Stimulated activated CD4-positive, alpha-beta T cell treated with anti-CD3 and anti-CD28 coated beads, Interleukin-4, amount 100 ng/mL, for 48 hours (primary cell): ENCODE data around the gene RAD51B.

Experiments
- DNase-seq, 2 donors: peaks; one replicate each; pipeline ENCODE4 v3.0.0-alpha.2; 2020; ENCODE audit warnings: low read depth in 2 of 2

The RAD51B gene

GRCh38 chr14:68606644-68607043 is 787.1 kb downstream of the RAD51B start:
- no peak for DNase-seq

GRCh38 chr14:68607081-68607866 is 787.7 kb downstream of the RAD51B start:
- DNase-seq: no peak

DNA sequence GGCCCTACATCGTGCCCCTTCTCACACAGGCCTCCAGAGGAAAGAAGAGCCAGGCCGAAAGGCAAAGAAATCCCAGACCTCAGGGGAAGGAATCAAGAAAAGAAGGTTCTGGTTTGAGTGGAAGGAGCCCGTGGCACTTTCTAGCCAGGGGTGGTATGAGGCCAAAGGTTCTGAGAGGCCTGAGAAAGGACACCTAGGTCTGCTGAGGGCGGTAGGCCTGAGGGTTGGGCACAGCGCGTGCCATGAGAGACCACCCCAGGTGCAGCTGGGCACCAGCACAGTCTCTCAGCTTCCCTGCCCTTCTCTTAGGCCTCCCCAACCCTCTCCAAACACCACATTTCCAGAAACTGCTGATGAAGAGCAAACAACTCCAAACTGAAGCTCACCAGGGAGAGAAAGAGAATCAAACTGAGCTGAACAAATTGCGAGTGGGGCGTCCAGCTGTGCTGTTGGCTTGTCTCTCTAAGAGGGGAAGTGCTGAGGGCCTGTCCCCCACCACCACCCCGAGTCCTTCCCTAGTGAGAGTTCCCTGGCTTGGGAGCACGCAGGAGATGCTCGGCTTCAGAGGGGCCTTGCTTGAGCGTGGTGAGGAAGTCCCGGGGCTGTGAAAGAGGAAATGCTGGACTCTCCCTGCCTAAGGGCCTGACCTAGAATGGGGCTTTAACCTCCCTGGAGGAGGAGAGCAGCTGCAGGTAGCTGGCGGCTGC is 788.4 kb downstream of the RAD51B start:
- no peak for DNase-seq

- DNase-seq: no peak
These were observed 789.0 kb downstream of the RAD51B start for GRCh38 chr14:68608574-68608962.

GRCh38 chr14:68609012-68609411 is 789.4 kb downstream of the RAD51B start:
- no peak for DNase-seq

DNA sequence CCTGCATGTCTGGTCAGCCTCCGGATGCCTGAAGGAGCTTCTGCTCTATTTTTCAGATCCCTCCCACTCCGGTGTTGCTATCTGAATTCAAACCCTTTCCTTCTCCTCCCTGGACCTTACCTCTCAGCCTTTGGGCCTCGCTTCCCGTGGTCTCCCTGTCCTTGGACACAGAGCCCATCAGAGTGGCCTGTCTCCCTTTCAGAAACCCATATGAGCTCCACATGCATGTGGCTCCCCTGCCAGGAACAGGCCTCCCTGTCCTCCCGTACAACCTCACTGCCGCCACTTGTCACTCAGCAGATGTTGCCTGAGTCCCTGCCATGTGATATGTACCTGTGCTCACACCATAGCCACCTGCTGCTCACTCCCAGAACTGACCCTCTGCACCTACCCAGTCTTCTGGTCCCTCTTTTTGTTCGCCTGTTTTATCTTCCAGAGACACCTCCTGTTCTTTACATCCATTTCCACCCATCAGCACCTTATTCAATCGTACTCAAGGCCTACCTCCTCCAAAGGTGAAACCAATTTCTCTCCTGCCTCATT is 790.7 kb downstream of the RAD51B start:
- DNase-seq: no peak

GRCh38 chr14:68611599-68611998 is 792.0 kb downstream of the RAD51B start:
- no peak for DNase-seq

GRCh38 chr14:68612049-68612448 is 792.5 kb downstream of the RAD51B start:
- DNase-seq: no peak

DNA sequence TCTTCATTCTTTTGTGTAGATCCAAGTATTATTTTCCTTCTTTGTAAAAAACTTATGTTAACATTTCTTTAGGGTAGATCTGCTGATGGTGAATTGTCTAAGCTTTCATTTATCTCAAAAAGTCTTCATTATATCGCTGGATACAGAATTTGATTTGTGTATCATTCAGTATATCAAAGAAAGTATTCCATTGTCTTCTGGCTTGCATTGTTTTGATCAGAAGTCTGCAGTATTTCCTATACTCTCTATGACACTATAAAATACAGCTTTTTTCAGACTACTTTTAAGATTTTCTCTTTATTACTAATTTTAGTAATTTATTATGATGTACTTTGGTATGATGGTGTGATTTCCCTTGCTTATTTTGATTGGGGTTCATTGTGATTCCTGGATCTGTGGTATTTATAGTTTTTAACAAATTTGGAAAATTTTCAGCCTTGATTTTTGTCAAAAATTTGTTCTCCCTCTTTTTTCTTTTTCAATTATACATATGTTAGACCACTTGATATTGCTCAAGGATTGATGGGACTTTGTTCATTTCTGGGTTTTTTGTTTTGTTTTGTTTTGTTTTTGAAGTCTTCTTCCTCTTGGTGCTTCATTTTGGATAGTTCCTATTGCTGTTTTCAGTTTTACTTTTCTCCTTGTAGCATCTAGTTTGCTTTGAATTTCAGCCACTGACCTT is 796.8 kb downstream of the RAD51B start:
- DNase-seq: no peak

DNA sequence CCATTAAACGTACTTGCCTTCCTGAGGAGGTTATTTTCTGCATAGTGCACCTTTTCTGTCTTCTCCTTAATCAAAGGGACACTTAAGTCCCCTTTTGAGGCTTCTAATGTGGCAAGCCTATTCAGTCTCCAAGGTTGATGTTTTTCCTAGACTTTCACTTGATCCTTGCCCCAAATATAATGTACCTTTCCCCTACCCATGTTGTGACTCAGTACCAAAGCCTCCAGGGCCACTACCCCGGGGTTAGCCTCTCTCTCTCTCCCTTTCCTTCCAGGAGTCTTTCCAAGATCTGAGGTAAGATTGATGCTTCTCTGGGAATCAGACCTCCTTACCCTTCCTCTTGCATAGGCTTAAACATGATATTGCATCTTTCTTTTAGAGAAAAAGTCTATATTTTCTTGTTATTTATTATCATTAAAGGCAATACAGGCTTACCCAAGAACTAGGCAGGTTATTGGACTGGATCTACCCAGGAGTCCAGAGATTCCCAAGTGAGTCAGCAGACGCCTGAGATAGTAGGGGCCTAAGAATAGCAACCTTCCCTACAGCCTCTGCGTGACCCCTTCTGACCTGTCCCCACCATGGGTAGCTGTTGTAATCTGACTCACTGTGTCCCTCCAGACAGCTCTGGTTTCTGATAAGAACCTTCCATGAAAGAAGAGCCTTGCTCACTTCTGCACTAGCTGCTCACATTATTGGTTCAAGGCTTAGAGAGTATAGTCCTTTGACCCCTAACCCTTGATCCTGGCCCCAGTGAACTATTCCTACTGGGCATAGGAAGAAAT is 800.4 kb downstream of the RAD51B start:
- no peak for DNase-seq

GRCh38 chr14:68621400-68622365 is 802.1 kb downstream of the RAD51B start:
- DNase-seq: no peak

DNA sequence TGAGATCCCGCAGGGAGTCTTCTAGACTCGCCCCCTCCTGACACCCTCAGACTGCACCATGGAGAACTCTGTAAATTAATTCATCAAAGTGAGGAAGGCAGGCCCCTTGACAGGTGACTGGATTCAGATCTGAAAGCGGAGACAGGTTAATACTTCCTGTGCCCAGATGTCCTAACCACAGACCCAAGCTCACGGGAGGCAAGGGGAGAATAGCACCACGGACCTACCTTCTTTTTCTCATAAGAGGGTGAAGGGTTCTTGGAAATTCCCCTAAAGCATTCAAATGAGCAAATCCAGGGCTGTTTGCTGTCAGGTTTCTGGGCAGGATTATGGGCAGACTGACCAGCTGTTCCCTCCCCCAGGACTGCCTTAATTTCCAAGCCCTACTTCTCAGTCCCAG is 803.3 kb downstream of the RAD51B start:
- no peak for DNase-seq

DNA sequence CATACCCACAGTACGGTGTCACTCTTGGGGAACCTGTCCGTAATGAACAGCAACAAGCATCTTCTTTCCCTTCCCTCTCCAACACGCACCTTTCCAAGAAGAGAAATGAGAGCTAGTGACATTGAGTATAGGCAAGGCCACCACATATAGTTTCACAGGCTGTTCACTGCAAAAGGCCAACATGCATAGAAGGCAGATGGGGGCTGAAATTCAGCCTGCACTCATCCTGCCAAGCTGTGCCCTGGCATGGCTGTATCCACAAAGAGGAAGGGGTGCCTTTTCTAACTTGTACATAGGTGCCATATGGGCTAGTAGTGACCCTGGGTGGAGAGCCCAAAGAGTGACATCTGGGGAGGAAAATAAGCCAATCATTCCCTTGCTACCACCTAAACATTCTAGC is 803.7 kb downstream of the RAD51B start:
- no peak for DNase-seq

GRCh38 chr14:68623826-68624225 is 804.2 kb downstream of the RAD51B start:
- no peak for DNase-seq

DNA sequence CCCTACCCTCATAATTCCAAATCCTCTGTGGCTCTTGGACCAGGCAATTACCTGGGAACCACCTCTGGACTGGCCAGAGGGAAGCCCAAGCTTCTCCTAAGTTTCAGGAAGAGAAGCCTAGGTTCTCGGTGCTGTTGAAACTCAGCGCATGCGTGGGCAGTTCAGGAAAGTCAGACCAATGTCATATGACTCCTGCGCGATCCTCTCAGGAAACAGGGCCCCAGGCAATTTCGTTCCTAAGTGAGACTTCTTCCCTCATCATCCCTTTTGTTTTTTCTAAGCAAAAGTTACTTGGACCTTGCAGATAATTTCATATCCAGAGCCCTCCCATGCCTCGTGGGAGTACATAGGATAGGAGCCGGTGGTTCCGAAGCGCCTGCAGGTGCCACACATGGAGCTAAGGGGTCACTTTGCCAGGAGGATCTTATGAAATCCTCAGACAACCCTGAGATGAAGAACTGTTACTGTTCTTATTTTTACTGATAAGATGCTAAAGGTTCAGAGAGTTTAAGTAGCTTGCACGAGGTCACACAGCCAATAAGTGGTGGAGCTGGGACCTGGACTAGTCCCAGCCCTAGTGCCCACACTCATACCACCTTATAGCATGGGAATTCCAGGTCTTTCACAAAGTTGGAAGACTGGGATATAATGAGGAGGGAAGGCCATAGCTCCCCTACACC is 805.1 kb downstream of the RAD51B start:
- DNase-seq: no peak

DNA sequence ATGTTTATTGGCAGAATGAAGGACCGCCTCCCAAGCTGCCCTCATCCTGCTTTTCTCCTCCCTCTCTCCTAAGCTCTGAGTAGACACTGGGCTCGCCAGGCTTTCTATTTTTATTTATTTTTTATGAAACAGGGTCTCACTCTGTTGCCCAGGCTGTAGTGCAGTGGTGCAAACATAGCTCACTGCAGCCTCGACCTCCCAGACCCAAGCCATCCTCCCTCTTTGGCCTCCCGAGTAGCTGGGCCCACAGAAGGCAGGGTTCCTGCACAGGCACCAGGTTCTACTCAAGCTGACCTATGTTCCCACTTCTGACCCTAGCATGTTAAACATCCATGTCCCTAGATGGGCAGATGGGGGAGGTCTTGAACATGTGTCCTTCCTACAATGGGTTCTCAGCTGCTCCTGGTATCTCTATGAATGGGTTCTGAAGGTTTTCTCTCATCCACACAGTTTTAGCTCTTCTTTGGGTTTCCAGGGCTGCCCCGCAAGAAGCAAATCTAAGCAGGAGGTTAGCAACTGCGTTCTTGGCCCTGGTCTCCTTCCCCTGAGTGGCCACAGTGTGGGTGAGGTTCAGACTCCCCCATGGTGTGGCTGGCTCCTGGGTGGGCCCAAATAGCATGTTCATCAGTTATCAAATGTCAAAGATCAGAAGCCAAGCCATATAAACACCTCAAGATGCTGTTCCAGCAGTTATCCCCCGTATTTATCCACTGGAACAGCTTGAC is 805.9 kb downstream of the RAD51B start:
- DNase-seq: no peak

DNA sequence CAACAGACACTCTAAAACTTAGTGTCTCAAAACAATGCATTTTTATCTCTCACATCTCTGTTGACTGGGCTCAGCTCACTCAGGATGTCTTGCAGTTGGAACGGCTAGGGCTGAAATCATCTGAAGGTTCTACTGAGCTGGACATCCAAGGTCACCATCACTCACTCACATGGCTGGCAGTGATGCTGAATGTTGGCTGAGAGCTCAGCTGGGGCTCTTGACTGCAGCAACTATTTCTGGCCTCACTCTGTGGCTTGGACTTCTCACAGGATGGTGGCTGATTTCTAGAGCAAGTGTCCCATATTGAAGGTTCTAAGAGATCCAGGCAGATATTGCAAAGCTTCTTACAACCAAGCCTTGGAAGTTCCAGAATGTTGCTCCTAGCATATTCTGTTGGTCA is 806.8 kb downstream of the RAD51B start:
- no peak for DNase-seq

DNA sequence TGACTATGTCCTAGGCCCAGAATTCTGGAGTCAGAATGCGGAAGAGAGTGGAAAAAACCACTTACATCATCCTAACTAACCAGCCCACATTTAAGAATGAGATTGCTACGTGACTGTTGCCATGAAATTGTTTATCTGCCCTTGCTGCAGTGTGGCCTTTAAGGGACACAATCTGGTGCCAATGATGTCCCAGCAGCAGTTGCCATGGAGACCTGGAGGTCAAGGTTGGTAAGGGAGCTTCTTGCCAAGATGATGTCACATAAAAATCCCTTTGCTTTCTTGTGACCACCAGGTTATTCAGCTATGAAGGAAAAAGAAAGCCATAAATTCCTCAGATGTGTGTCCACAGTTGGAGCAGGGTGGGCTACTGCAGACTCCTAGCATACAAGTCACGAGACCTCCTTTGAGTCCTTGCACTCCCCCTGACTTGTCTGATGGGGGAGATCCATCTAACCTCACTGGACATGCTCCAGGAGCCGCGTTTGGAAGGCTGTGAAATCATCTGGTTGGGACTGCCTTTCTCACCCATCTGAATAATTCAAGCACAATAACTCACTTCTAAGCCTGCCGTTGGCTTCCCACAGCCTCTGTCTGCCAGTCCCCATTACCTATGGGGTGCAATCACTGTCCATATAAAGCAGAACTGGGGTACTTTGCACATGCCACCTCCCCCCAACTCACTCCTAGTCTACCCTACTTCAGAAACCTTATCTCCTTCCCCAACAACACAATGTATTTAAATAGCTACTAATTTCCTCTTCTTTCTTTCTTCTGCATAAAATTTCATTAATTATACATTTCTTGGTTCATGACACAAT is 807.7 kb downstream of the RAD51B start:
- DNase-seq: no peak
